ENCODE results near the gene CEL.
"Not testable (repeated sequence)": the region's sequence is repeated elsewhere in the genome, so short reads cannot be mapped to it uniquely, and the experiment has no call there.

The CEL gene

GRCh38 chr9:133064241-133065069 is 2.7 kb downstream of the CEL start:
- Histone ChIP-seq H3K27ac (replicated peaks) (no peak overlapping the region), H3K4me3 (replicated peaks; ENCODE audit: insufficient read depth, low read length) (no peak overlapping the region), H3K27me3 (ENCODE audit: insufficient read depth, poor library complexity, severe bottlenecking) (no peaks in the 10 kb centered on the region)
- no peak for TF ChIP-seq SPI1 (IDR thresholded peaks at IDR 0.05; ENCODE audit: borderline replicate concordance, low read depth)
- TF ChIP-seq CTCF (IDR thresholded peaks at IDR 0.05; ENCODE audit: insufficient read depth, low read length), result no peak
- no peak for TF ChIP-seq GABPA (IDR thresholded peaks at IDR 0.05; ENCODE audit: low read depth)
- DNase-seq (ENCODE audit: low read depth in 1 of 2, low spot score in 1 of 2), result no peak

GRCh38 chr9:133065070-133065388 is 3.2 kb downstream of the CEL start:
- no peak for TF ChIP-seq CTCF (IDR thresholded peaks at IDR 0.05; ENCODE audit: insufficient read depth, low read length)
- TF ChIP-seq SPI1 (IDR thresholded peaks at IDR 0.05; ENCODE audit: borderline replicate concordance, low read depth), result no peak
- H3K27me3 ChIP-seq (ENCODE audit: insufficient read depth, poor library complexity, severe bottlenecking), result no peaks in the 10 kb centered on the region
- H3K27ac ChIP-seq (replicated peaks), result no peak overlapping the region
- DNase-seq (ENCODE audit: low read depth in 1 of 2, low spot score in 1 of 2), result no peak
- no peak overlapping the region for H3K4me3 ChIP-seq (replicated peaks; ENCODE audit: insufficient read depth, low read length)

- TF ChIP-seq POLR2AphosphoS5 (IDR thresholded peaks at IDR 0.05; ENCODE audit: low read depth) (peak; percentile 28; the same call in 1 of the 2 replicates), SPI1 (IDR thresholded peaks at IDR 0.05; ENCODE audit: borderline replicate concordance, low read depth) (no peak)
Observed at GRCh38 chr9:133066181-133066983, 4.6 kb downstream of the CEL start.

GRCh38 chr9:133067006-133067405 is 5.2 kb downstream of the CEL start:
- Histone ChIP-seq H3K4me3 (replicated peaks; ENCODE audit: insufficient read depth, low read length) (no peak overlapping the region), H3K27me3 (ENCODE audit: insufficient read depth, poor library complexity, severe bottlenecking) (no peaks in the 10 kb centered on the region), H3K27ac (replicated peaks) (no peak overlapping the region)
- TF ChIP-seq SPI1 (IDR thresholded peaks at IDR 0.05; ENCODE audit: borderline replicate concordance, low read depth), result no peak
- no peak for DNase-seq (ENCODE audit: low read depth in 1 of 2, low spot score in 1 of 2)

More at GRCh38 chr9:133066181-133066983, 4.6 kb downstream of the CEL start:
- H3K27ac ChIP-seq (replicated peaks), result no peak overlapping the region
- no peak for DNase-seq (ENCODE audit: low read depth in 1 of 2, low spot score in 1 of 2)
- H3K27me3 ChIP-seq (ENCODE audit: insufficient read depth, poor library complexity, severe bottlenecking), result no peaks in the 10 kb centered on the region
- H3K4me3 ChIP-seq (replicated peaks; ENCODE audit: insufficient read depth, low read length), result no peak overlapping the region

- DNase-seq (ENCODE audit: low read depth in 1 of 2, low spot score in 1 of 2), result no peak
- Histone ChIP-seq H3K27me3 (ENCODE audit: insufficient read depth, poor library complexity, severe bottlenecking) (no peaks in the 10 kb centered on the region), H3K4me3 (replicated peaks; ENCODE audit: insufficient read depth, low read length) (no peak overlapping the region), H3K27ac (replicated peaks) (no peak overlapping the region)
- TF ChIP-seq SPI1 (IDR thresholded peaks at IDR 0.05; ENCODE audit: borderline replicate concordance, low read depth) (no peak), GABPA (IDR thresholded peaks at IDR 0.05; ENCODE audit: low read depth) (no peak), POLR2AphosphoS5 (IDR thresholded peaks at IDR 0.05; ENCODE audit: low read depth) (no peak), CTCF (IDR thresholded peaks at IDR 0.05; ENCODE audit: insufficient read depth, low read length) (no peak), REST (IDR thresholded peaks at IDR 0.05; ENCODE audit: insufficient replicate concordance, low read depth) (no peak)
Observed at GRCh38 chr9:133067813-133068212, 6.0 kb downstream of the CEL start.

- H3K27ac ChIP-seq (replicated peaks); DNase-seq (ENCODE audit: low read depth in 1 of 2, low spot score in 1 of 2); H3K27me3 ChIP-seq (ENCODE audit: insufficient read depth, poor library complexity, severe bottlenecking); H3K4me3 ChIP-seq (replicated peaks; ENCODE audit: insufficient read depth, low read length): not testable (repeated sequence)
Observed at GRCh38 chr9:133068431-133068830, 6.7 kb downstream of the CEL start.

GRCh38 chr9:133070500-133070961 is 8.8 kb downstream of the CEL start:
- not testable (repeated sequence) for H3K27me3 ChIP-seq (ENCODE audit: insufficient read depth, poor library complexity, severe bottlenecking); H3K27ac ChIP-seq (replicated peaks)

GRCh38 chr9:133070985-133071384 is 9.2 kb downstream of the CEL start:
- H3K27me3 ChIP-seq (ENCODE audit: insufficient read depth, poor library complexity, severe bottlenecking); DNase-seq (ENCODE audit: low read depth in 1 of 2, low spot score in 1 of 2); H3K4me3 ChIP-seq (replicated peaks; ENCODE audit: insufficient read depth, low read length); H3K27ac ChIP-seq (replicated peaks): not testable (repeated sequence)

More at GRCh38 chr9:133070500-133070961, 8.8 kb downstream of the CEL start:
- H3K4me3 ChIP-seq (replicated peaks; ENCODE audit: insufficient read depth, low read length); DNase-seq (ENCODE audit: low read depth in 1 of 2, low spot score in 1 of 2): not testable (repeated sequence)

Measured in HL-60 (cell line).